OCI-LY7 (cell line): Measurements from ENCODE around the gene SEC14L1. TPM values are rescaled to one million over a fixed set of nuclear protein-coding genes. Genes with fewer than 3 reads are reported as not detected.

Experiments used
- BruUV-seq: library from RNA; stranded (reverse); fragments of 400-500 nt; replicated peaks from 2 replicates; lab custom pipeline; 2021; lab: Mats Ljungman, UMichigan
- CTCF ChIA-PET: fragments of 300-600 bp; sonication (Branson Sonifier 250); formaldehyde crosslinking; loops from one replicate; lab custom pipeline; 2022; ENCODE audit warnings: antibody characterized with exemption; ENCODE audit not compliant: unreplicated experiment; lab: Charles Lee
- POLR2A ChIA-PET: fragments of 300-600 bp; sonication (Branson Sonifier 250); formaldehyde crosslinking; loops from one replicate; lab custom pipeline; 2022; ENCODE audit warnings: antibody characterized with exemption; lab: Charles Lee
- DNase-seq: peaks from one replicate; pipeline ENCODE4 v3.0.0-alpha.2; 2015; ENCODE audit warnings: low spot score
- H2AFZ ChIP-seq: fragments of 200-600 bp; sonication (generic), shearing (Covaris generic); 2 replicates; pipeline ENCODE4 v1.6.1; 2014; ENCODE audit warnings: mild to moderate bottlenecking, antibody characterized with exemption, low read length, moderate library complexity
- H3K27ac ChIP-seq: fragments of 200-600 bp; sonication (generic); 2 replicates; pipeline ENCODE4 v1.5.1; 2014; ENCODE audit warnings: mixed run types, low read depth, mild to moderate bottlenecking, moderate library complexity, low read length, inconsistent platforms; ENCODE audit not compliant: poor library complexity, severe bottlenecking
- H3K36me3 ChIP-seq: fragments of 200-600 bp; sonication (generic); 2 replicates; pipeline ENCODE4 v1.6.1; 2014; ENCODE audit warnings: mild to moderate bottlenecking, antibody characterized with exemption, low read length, moderate library complexity, mixed read lengths; ENCODE audit not compliant: insufficient read depth
- H3K4me1 ChIP-seq: fragments of 200-600 bp; sonication (generic); 2 replicates; pipeline ENCODE4 v1.5.1; 2014; ENCODE audit warnings: mild to moderate bottlenecking, low read length; ENCODE audit not compliant: insufficient read depth, poor library complexity, severe bottlenecking
- H3K4me2 ChIP-seq: fragments of 200-600 bp; sonication (generic); 2 replicates; pipeline ENCODE4 v1.6.1; 2014; ENCODE audit warnings: mild to moderate bottlenecking, low read length
- H3K4me3 ChIP-seq: fragments of 200-600 bp; sonication (generic); 2 replicates; pipeline ENCODE4 v1.5.1; 2014; ENCODE audit warnings: mild to moderate bottlenecking, low read depth, low read length; ENCODE audit not compliant: poor library complexity, severe bottlenecking
- H3K79me2 ChIP-seq: fragments of 200-600 bp; sonication (generic); 2 replicates; pipeline ENCODE4 v1.6.1; 2016; ENCODE audit warnings: low read depth, mild to moderate bottlenecking, low read length, moderate library complexity, mixed read lengths; ENCODE audit not compliant: insufficient read depth
- H3K9me2 ChIP-seq: fragments of 200-600 bp; sonication (generic); 2 replicates; pipeline ENCODE4 v1.6.1; 2016; ENCODE audit warnings: mild to moderate bottlenecking, low read length, mixed read lengths; ENCODE audit not compliant: insufficient read depth
- H3K9me3 ChIP-seq: fragments of 200-600 bp; sonication (generic); 2 replicates; pipeline ENCODE4 v1.6.1; 2014; ENCODE audit warnings: mild to moderate bottlenecking, mixed run types, low read length, mixed read lengths
- H4K20me1 ChIP-seq: fragments of 200-600 bp; sonication (generic); 2 replicates; pipeline ENCODE4 v1.6.1; 2014; ENCODE audit warnings: mild to moderate bottlenecking, antibody characterized with exemption, low read length, moderate library complexity, mixed read lengths; ENCODE audit not compliant: insufficient read depth
- EZH2phosphoT487 ChIP-seq: fragments of 200-600 bp; sonication (generic); IDR thresholded peaks from 2 replicates; pipeline ENCODE4 v1.6.1; 2018; ENCODE audit warnings: low read depth, borderline replicate concordance, mild to moderate bottlenecking, mixed run types, antibody characterized with exemption, low read length, moderate library complexity, mixed read lengths
- intact Hi-C: fragments of 100-400 bp; cut with micrococcal nuclease; formaldehyde crosslinking; loops from one replicate; pipeline ENCODE4 v1.10.0; 2022; ENCODE audit not compliant: unreplicated experiment
- total RNA-seq, 2 experiments: library from RNA; depleted of rRNA in 1 of 2; stranded (reverse); fragments of >200 nt in 1 of 2; shearing (Covaris generic) in 1 of 2; gene quantifications; 2 replicates each; pipeline ENCODE4 v1.2.3, GENCODE V29; 2014 to 2022
- TF ChIP-seq, protein P1 (sequence below): fragments of 200-600 bp; sonication (generic); conservative IDR thresholded peaks from 2 replicates; pipeline ENCODE4 v1.5.1; 2014; ENCODE audit warnings: mild to moderate bottlenecking, antibody characterized with exemption, low read length, moderate library complexity, mixed read lengths

SEC14L1 gene
- total RNA-seq, 2 experiments from 2014 or later, result 137 to 227 TPM

DNA sequence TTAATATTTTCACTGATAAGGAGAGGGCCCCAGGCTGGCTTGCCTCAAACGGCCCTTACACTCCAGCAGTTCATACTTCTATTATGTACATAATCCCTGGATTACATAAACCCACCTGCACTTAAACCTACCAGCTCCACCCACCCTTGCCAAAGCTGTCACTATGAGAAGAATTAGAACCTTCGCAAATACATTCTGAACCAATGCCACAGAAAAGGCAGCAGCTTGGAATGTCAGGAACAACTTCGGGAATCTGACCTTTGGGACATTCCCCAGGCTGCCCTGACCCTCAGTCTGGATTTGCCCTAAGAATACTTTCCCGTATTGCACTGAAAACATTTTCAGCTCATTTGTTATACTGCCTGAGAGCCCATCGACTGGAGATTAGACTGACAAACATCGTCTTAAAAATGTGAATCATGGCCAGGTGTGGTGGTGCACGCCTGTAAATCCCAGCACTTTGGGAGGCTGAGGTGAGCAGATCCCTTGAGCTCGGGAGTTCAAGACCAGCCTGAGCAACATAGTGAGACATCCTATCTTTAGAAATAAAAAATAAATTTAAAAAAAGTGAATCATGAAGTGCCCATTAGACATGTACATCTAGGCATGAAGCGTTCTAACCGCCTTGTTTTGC is 21.0 kb upstream of the SEC14L1 start:
- no peaks in the 10 kb centered on the region for H3K9me2 ChIP-seq
- no peaks in the 10 kb centered on the region for H3K36me3 ChIP-seq
- no peak overlapping the region for H3K4me2 ChIP-seq
- no peak overlapping the region for H3K4me3 ChIP-seq
- no peaks in the 10 kb centered on the region for H3K4me1 ChIP-seq
- no peak overlapping the region for H2AFZ ChIP-seq
- intact Hi-C loops, result loop anchor here (2.0 kb wide), 1 partner anchor 67 kb away; no protein-coding TSS in a partner anchor
- DNase-seq, result no peak
- BruUV-seq, result no TSS peak
- no peaks in the 10 kb centered on the region for H4K20me1 ChIP-seq
- H3K27ac ChIP-seq, result no peak overlapping the region
- no peaks in the 10 kb centered on the region for H3K79me2 ChIP-seq
- TF ChIP-seq, protein P1, sequence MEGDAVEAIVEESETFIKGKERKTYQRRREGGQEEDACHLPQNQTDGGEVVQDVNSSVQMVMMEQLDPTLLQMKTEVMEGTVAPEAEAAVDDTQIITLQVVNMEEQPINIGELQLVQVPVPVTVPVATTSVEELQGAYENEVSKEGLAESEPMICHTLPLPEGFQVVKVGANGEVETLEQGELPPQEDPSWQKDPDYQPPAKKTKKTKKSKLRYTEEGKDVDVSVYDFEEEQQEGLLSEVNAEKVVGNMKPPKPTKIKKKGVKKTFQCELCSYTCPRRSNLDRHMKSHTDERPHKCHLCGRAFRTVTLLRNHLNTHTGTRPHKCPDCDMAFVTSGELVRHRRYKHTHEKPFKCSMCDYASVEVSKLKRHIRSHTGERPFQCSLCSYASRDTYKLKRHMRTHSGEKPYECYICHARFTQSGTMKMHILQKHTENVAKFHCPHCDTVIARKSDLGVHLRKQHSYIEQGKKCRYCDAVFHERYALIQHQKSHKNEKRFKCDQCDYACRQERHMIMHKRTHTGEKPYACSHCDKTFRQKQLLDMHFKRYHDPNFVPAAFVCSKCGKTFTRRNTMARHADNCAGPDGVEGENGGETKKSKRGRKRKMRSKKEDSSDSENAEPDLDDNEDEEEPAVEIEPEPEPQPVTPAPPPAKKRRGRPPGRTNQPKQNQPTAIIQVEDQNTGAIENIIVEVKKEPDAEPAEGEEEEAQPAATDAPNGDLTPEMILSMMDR, result no peak
- H3K9me3 ChIP-seq, result no peaks in the 10 kb centered on the region
- POLR2A ChIA-PET, result interaction anchor here (1.0 to 1.4 kb wide), 2 partner anchors 14 to 15 kb away, joined by 4 read pairs; no protein-coding TSS in a partner anchor
- CTCF ChIA-PET, result no interaction called here

DNA sequence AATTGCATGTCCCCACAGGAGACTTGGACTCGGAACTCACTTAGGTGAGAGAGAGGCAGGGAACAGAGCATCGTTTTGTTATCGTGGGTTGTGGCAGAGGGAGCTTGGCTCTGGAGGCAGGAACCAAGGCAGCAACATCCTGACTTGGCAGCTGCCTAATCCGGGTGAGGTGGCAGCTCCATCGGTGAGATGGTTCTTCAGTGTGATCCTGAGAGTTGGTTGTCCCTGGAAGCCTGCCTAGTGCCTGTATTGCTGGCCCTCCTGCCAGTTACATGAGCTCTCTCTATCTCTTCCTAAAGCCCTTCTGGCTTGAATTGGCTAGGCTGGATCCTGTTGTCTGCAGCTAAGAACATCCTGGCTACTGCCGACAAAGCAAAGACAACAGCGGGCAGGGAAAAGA is 19.9 kb upstream of the SEC14L1 start:
- Histone ChIP-seq H3K4me2 (no peak overlapping the region), H2AFZ (no peak overlapping the region), H3K9me3 (no peaks in the 10 kb centered on the region), H3K4me3 (no peak overlapping the region), H3K27ac (no peak overlapping the region), H3K9me2 (no peaks in the 10 kb centered on the region), H3K4me1 (no peaks in the 10 kb centered on the region), H3K36me3 (no peaks in the 10 kb centered on the region), H4K20me1 (no peaks in the 10 kb centered on the region), H3K79me2 (no peaks in the 10 kb centered on the region)
- ChIA-PET POLR2A (interaction anchor here (1.0 to 1.3 kb wide), 2 partner anchors 14 to 20 kb away, joined by 4 read pairs; partner anchors contain the start of gene SEC14L1), CTCF (no interaction called here)
- no peak for DNase-seq
- intact Hi-C loops, result no loop called here
- TF ChIP-seq EZH2phosphoT487, result no peak
- TF ChIP-seq, protein P1, result no peak
- no TSS peak for BruUV-seq

DNA sequence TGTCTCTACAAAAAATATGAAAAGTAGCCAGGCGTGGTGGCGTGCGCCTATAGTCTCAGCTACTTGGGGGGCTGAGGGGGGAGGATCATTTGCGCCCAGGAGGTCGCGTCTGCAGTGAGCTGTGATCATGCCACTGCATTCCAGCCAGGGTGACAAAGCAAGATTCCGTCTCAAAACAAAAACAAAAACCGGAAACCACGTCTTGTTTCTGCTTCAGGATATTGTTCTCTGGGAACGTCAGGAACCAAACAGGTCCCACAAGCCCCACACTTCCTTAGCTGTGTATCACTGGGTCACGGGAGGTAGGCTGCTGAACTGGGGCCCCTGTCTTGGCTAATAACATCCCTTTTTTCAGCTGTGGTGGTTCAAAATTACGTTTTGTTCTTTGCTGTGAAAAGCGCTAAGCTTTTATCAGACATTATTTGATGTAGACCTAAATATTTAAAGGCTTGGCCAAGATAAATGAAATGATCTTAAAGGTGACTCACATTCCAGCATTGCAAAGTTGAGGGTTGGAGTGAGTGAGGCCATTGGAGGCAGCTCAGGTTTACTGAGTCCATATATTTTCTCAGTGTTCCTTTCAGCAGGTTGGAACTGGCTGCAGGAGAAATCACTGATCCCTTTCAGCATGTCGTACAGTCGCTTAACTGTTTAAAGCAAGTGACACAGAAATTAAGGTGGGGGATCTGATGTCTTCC is 16.4 kb upstream of the SEC14L1 start:
- intact Hi-C loops, result no loop called here
- Histone ChIP-seq H4K20me1 (no peaks in the 10 kb centered on the region), H3K9me2 (no peaks in the 10 kb centered on the region), H3K4me1 (no peaks in the 10 kb centered on the region), H2AFZ (no peak overlapping the region), H3K4me3 (no peak overlapping the region), H3K27ac (no peak overlapping the region), H3K36me3 (no peaks in the 10 kb centered on the region), H3K79me2 (no peaks in the 10 kb centered on the region), H3K9me3 (no peaks in the 10 kb centered on the region), H3K4me2 (no peak overlapping the region)
- no peak for TF ChIP-seq EZH2phosphoT487
- TF ChIP-seq, protein P1, result no peak
- CTCF ChIA-PET, result no interaction called here
- POLR2A ChIA-PET, result interaction anchor here (0.6 to 1.9 kb wide), 2 partner anchors 9 to 16 kb away, joined by 5 read pairs; partner anchors contain the start of gene SEC14L1
- no TSS peak for BruUV-seq
- no peak for DNase-seq
